T47D (cell line): ENCODE results near the gene RBM6.
"Not testable (repeated sequence)": the region's sequence is repeated elsewhere in the genome, so short reads cannot be mapped to it uniquely, and the experiment has no call there.

ENCODE experiments used
- DNase-seq, 2 experiments: peaks; one replicate each; pipeline versions ENCODE4 v3.0.0 to v3.0.0-alpha.2; 2011 to 2012; ENCODE audit warnings: low read depth in 1 of 2, low spot score in 1 of 2
- JUND ChIP-seq: IDR thresholded peaks from 2 replicates; pipeline ENCODE4 v1.6.1; 2012; ENCODE audit warnings: low read depth
- in situ Hi-C: cut with HindIII; loops from 2 replicates; pipeline ENCODE4 v1.10.0; 2016; ENCODE audit warnings: low sequenced_read_pairs, low pct_unique_long_range_greater_than_20kb

Gene RBM6

DNA sequence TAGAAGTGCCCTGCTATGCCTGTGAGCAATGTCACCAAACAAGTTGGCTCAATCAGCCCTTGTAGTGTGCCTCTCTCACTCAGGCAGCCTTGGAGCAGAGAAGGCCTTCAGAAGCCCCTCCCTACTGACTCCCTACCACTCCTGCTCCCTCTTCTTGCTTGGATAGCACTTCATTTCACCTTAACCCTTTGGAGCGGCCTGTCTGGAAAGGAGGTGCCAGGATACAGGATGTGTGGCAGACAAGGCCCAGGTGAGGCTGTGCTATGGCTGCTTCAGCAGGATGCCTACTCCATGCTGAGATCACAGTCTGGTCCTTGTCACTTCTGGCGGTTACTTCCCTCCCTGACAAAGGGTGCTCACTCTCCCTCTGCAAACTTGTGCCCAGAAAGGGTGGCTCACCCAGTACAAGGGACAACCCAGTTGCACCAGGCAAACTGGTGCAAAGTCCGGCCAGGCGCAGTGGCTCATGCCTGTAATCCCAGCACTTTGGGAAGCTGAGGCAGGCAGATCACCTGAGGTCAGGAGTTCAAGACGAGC, 11.4 kb upstream of the RBM6 start:
- no peak for DNase-seq
- TF ChIP-seq JUND, result no peak
- in situ Hi-C loops, result no loop called here

DNA sequence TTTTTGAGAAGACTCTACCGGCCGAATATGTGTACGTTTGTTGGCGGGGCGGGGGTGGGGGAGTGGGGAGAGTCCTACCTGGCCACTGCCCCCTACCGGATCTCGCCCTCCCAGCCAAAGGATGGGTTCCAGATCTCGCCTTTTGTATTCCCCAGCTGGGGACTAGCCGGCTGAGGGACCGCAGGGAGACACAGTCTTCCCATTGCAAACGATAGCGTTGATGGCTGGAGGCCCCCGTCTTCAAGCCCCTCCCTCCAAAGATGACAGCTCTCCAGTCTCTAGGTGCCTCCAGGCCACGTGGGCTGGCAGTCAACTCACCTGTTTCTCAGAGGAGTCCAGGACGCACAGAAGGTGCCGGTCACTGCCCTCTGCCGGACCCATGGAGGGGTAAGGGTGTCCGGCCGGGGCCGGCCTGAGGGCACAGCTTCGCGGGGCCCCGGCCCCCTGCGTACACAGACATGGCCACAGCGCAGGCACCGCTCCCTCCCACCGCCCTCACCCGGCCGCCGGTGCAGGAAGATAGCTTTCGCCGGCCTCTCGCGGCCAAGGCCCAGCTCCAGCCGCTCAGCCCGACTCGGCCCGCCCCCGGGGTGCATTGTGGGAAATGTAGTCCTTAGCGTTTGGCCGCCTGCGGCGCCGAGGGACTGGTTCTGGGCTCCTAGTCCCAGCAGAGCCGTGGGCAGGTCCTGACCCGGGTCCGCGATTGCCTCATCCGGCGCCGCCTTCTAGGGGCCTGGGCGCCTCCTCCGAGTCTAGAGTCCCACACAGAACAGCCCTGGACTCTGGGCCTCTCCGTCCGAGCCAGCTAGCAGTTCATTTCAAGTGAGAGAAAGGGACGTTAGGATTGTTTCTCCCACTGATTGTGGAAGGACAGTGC, 10.4 kb upstream of the RBM6 start, which contains the start of gene MON1A:
TSS of gene MON1A (minus strand) at position 521 of the 877 bp plus-strand sequence. CDS start 16,465 bp downstream, outside the sequence.
- in situ Hi-C loops, result no loop called here
- peak; percentile 47 to 91 for DNase-seq
- no peak for TF ChIP-seq JUND

DNA sequence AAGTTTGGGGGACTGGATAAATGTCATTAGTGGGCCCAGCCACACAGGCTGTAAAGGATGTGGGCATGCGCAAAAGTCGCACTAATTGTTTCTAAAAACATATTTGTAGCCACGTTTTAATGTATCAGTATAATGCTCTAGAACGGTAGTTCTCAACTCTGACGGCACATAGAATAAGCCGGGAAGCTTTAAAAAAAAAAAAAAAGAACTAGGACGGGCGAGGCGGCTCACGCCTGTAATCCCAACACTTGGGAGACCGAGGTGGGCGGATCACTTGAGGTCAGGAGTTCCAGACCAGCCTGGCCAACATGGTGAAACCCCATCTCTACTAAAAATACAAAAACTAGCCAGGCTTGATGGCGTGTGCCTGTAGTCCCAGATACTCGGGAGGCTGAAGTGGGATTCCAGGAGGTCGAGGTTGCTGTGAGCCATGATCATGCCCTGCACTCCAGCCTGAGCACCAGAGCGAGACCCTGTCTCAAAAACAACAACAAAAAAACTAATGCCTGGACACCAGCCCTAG, 9.7 kb upstream of the RBM6 start:
- in situ Hi-C loops, result no loop called here
- no peak for TF ChIP-seq JUND
- no peak for DNase-seq

DNA sequence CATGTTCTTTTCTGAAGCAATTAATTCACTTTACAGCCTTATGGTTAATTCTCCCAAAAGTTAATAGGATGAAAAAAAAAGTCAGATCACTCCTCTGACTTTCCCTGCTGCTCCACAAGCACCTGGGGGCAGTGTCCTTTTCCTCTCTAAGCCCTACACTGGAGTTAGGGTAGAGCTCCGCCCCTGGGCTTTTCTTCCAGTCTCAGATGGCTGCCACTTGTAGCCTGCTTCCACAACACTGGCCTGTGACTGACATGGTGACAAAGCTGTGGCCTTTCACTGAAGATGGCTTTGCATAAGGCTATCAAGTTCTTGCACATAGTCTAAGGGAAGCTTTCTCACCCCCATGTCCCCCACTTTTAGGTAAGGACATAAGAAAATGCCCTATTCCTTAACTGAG, 9.0 kb upstream of the RBM6 start:
- peak in 1 of 2 experiments; percentile 65 for DNase-seq
- in situ Hi-C loops, result no loop called here
- TF ChIP-seq JUND, result no peak

DNA sequence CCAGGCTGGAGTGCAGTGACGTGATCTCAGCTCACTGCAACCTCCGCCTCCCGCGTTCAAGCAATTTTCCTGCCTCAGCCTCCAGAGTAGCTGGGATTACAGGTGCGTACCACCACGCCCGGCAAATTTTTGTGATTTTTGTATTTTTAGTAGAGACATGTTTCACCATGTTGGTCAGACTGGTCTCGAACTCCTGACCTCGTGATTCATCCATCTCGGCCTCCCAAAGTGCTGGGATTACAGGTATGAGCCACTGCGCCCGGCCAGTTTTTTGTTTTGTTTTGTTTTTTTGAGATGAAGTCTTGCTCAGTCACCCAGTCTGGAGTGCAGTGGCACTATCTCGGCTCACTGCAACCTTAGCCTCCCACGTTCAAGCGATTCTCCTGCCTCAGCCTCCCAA, 7.7 kb upstream of the RBM6 start:
- in situ Hi-C loops, DNase-seq: not testable (repeated sequence)

DNA sequence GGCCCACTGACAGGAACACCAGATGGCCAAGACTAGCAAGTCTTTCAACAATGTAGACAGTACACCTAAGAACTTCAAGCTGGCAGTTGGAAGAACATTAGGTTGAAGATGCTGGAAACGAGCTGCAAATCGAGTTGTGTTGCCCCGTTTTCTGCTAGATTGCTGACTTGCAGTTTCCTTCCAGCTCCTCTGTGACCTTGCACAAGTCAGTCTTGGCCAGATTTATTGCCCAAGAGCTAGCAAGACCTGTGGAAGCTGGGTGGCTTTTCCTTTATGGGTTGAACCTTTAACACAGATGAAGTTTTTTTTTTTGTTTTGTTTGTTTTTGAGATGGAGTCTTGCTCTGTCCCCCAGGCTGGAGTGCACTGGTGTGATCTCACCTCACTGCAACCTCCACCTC, 2.9 kb upstream of the RBM6 start:
- DNase-seq, result no peak
- in situ Hi-C loops, result no loop called here
- TF ChIP-seq JUND, result no peak

DNA sequence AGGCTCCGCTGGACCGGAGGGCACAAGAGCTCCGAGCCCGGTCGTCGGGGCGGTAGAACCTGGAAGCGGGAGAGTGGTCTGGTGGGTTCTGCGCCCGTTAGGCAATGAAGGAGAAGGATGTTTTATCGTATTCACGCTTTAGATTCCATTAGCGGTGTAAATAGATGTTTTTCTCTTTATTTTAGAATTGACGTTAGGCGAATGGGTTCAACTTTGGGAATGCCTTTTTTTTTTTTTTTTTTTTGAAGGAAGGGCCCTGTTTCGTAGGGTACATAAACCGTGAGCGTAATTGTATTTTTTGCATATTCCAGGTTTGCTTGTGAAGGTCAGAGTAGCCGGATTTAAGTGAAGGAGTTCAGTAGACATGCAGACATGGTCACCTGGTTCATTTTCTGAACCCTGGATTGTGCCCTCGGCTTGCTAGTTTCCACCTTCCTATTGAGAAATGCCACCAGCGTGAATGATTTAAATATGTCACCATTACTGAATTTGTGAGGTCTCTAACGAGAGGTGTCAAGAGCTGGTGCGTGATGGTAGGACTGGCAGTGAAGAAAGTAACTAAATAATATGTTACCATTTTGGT, 808 bp downstream of the RBM6 start:
- TF ChIP-seq JUND, result no peak

DNA sequence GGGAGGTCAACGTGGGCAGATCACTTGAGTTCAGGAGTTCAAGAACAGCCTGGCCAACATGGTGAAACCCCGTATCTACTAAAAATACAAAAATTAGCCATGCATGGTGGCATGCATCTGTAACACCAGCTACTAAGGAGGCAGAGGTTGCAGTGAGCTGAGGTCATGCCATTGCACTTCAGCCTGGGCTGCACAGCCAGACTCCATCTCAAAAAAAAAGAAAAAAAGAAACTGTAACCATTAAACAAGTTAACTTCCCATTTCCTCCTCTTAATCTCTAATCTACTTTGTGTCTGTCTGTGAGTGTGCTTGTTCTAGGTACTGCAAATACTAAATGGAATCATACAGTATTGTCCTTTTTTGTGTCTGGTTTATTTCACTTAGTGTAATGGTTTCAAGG, 2.7 kb downstream of the RBM6 start:
- no peak for DNase-seq
- TF ChIP-seq JUND, result no peak
- in situ Hi-C loops, result no loop called here

More for the DNA sequence above, 808 bp downstream of the RBM6 start:
- in situ Hi-C loops, result no loop called here
- DNase-seq, result no peak

DNA sequence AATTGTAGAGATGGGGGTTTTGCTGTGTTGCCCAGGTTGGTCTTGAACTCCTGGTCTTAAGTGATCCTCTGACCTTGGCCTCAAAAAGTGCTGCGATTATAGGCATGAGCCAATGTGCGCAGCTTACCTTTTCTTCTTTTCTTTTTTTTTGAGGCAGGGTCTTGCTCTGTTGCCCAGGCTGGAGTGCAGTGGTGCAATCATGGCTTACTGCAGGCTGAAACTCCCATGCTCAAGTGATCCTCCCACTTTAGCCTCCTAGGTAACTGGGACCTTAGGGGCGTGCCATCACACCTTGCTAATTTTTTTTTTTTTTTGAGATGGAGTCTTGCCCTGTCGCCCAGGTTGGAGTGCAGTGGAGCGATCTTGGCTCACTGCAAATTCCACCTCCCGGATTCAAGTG, 13.0 kb downstream of the RBM6 start:
- no peak for TF ChIP-seq JUND
- in situ Hi-C loops, result no loop called here
- DNase-seq, result no peak

DNA sequence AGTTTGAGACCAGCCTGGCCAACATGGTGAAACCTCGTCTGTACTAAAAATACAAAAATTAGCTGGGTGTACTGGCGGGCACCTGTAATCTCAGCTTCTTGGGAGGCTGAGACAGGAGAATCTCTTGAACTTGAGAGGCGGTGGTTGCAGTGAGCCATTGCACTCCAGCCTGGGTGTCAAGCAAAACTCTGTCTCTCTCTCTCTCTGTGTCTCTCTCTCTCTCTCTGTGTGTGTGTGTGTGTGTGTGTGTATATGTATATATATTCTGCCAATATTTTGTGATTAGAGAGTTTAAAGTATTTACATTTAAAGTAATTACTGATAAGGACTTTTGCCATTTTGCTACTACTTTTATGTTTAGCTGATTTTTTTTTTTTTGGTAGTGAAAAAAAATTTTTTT, 15.7 kb downstream of the RBM6 start:
- in situ Hi-C loops, result no loop called here
- no peak for TF ChIP-seq JUND
- DNase-seq, result no peak

DNA sequence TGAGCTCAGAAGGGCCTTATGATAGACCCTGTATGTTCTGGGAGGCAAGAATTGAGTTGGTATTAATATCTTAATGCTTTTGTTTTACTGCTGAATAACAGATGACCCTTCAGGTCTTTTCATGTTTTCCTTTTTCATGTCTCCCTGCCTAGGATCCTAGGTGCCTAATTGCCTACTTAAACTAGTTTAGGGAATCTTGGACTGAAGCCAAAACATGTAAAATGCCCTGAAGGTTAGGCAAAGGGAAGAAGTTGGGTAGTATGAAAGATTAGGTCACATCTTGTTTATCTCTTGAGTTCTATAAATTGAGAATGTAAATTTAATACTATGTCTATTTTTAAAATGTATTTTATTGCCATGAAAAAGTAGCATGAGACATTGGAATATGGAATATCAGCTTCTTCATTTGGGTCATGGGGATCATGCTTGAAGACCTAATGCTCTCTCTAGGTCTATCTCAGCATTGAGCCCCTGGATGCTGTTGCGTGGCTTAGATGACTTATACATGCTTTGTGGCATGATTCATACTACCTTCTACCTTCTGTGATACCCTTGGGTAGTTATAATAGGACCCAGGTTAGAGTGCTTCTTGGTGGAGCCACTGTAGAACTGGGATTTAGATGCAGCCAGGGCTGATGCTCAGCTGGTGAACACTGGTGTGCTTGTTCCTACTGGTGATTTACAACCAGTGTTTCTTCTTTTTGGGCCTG, 26.4 kb downstream of the RBM6 start:
- DNase-seq, result peak in 1 of 2 experiments; percentile 6
- in situ Hi-C loops, result no loop called here
- no peak for TF ChIP-seq JUND

DNA sequence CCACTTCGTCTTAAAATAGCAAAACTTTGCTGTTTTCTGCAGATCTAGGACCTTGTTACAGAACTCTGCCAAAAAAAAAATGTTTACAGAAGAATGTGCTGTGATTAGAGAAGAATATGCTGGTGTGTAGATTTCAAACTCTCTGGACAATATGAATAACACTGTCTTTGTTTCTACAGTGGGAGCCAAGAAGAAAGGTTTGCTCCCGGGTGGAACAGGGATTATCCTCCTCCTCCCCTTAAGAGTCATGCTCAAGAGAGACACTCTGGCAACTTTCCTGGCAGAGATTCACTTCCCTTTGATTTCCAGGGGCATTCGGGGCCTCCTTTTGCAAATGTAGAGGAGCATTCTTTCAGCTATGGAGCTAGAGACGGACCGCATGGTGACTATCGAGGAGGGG, 27.3 kb downstream of the RBM6 start:
- in situ Hi-C loops, result no loop called here
- no peak for DNase-seq
- TF ChIP-seq JUND, result no peak

DNA sequence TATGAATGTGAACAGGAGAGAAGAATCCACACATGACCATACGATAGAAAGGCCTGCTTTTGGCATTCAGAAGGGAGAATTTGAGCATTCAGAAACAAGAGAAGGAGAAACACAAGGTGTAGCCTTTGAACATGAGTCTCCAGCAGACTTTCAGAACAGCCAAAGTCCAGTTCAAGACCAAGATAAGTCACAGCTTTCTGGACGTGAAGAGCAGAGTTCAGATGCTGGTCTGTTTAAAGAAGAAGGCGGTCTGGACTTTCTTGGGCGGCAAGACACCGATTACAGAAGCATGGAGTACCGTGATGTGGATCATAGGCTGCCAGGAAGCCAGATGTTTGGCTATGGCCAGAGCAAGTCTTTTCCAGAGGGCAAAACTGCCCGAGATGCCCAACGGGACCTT, 28.4 kb downstream of the RBM6 start:
- TF ChIP-seq JUND, result no peak
- DNase-seq, result no peak
- in situ Hi-C loops, result no loop called here
